Spleen (tissue), 11 donors: ENCODE results near the gene HMGXB3. TPM values are rescaled to one million over a fixed set of nuclear protein-coding genes. Genes with fewer than 3 reads are reported as not detected.

Source experiments
- DNase-seq: peaks from one replicate; pipeline ENCODE4 v3.0.0-alpha.2; 2020
- H3K27ac ChIP-seq, 8 donors: fragments of 200-600 bp; sonication (generic) in 7 of 8; 1 replicate in 4 of 8; 2 replicates in 4 of 8; pipeline versions ENCODE4 v1.5.0 to v1.8.0; 2016 to 2021; ENCODE audit warnings: inconsistent platforms in 4 of 8, mild to moderate bottlenecking in 4 of 8, moderate library complexity in 1 of 8
- H3K27me3 ChIP-seq, 7 donors: fragments of 200-600 bp; sonication (generic) in 6 of 7; replicated peaks in 1 of 7; 1 replicate in 4 of 7; 2 replicates in 3 of 7; pipeline versions ENCODE4 v1.5.0 to v1.8.0; 2016 to 2021; ENCODE audit warnings: inconsistent platforms in 3 of 7, mild to moderate bottlenecking in 1 of 7
- H3K36me3 ChIP-seq, 6 donors: fragments of 200-600 bp; sonication (generic) in 5 of 6; 1 replicate in 4 of 6; 2 replicates in 2 of 6; pipeline versions ENCODE4 v1.5.0 to v1.8.0; 2016 to 2021; ENCODE audit warnings: inconsistent platforms in 2 of 6
- H3K4me1 ChIP-seq, 6 donors: fragments of 200-600 bp; sonication (generic) in 5 of 6; 1 replicate in 3 of 6; 2 replicates in 3 of 6; pipeline versions ENCODE4 v1.5.0 to v1.8.0; 2016 to 2021; ENCODE audit warnings: inconsistent platforms in 3 of 6
- H3K4me3 ChIP-seq, 8 donors: fragments of 200-600 bp; sonication (generic) in 7 of 8; 1 replicate in 4 of 8; 2 replicates in 4 of 8; pipeline versions ENCODE4 v1.5.0 to v1.8.0; 2016 to 2021; ENCODE audit warnings: inconsistent platforms in 4 of 8, mild to moderate bottlenecking in 4 of 8, moderate library complexity in 2 of 8
- H3K9me3 ChIP-seq, 8 donors: fragments of 200-600 bp; sonication (generic) in 7 of 8; 1 replicate in 4 of 8; 2 replicates in 4 of 8; pipeline versions ENCODE4 v1.5.0 to v1.8.0; 2016 to 2021; ENCODE audit warnings: inconsistent platforms in 4 of 8
- POLR2A ChIP-seq, 3 donors: fragments of 450-650 bp; IDR thresholded peaks; one replicate each; pipeline ENCODE4 v1.5.1; 2017; ENCODE audit warnings: antibody characterized with exemption in 3 of 3, mild to moderate bottlenecking in 1 of 3
- POLR2AphosphoS5 ChIP-seq, 3 donors: sonication (generic); formaldehyde crosslinking; IDR thresholded peaks; one replicate each; pipeline ENCODE4 v1.5.1; 2017; ENCODE audit warnings: antibody characterized with exemption in 3 of 3
- WGBS, 5 donors: extraction: QIAGEN DNeasy Blood & Tissue Kit in 3 of 5; methylation state at CpG; one replicate each; pipeline versions ENCODE4 v1.1.5 to v1.1.7; 2013 to 2018; 5-methylcytosine and 5-hydroxymethylcytosine counted together
- intact Hi-C: fragments of 100-400 bp; cut with DNase I; formaldehyde crosslinking; loops from one replicate; pipeline ENCODE4 v1.15.0; 2023; ENCODE audit warnings: low total_unique reads
- polyA plus RNA-seq, 3 donors: library from polyadenylated mRNA; stranded (reverse); fragments of 200-250 nt; gene quantifications; one replicate each; pipeline ENCODE4 v1.2.1, GENCODE V29; 2013
- small RNA-seq, 4 donors: library from RNA; depleted of rRNA; stranded (forward); fragments of <200 nt; gene quantifications; one replicate each; pipeline ENCODE3, GENCODE V24; 2016
- total RNA-seq, 7 donors: library from RNA; depleted of rRNA in 3 of 7; stranded (reverse); fragments of >200 nt in 3 of 7; fragmentation: NEBNext Ultra II Directional in 4 of 7; extraction: Animal tissue kit (Norgen Biotek cat#: 25700) in 4 of 7; gene quantifications; one replicate each; pipeline versions ENCODE4 v1.1.0 to v1.2.1, GENCODE V29; 2016 to 2021
- TF ChIP-seq, protein P1 (sequence below), 11 experiments: fragments of 200-600 bp in 7 of 11; fragments of 450-650 bp in 4 of 11; sonication (generic) in 4 of 11; IDR thresholded peaks in 8 of 11; conservative IDR thresholded peaks in 3 of 11; 1 replicate in 7 of 11; 2 replicates in 4 of 11; pipeline versions ENCODE4 v1.4.0 to v1.8.0; 2016 to 2021; ENCODE audit warnings: antibody characterized with exemption in 11 of 11, inconsistent platforms in 4 of 11, mild to moderate bottlenecking in 1 of 11
- donor health status: healthy with polysubstance abuse.
- donor health status: DM: no; HTN: no; CAD: no; lungs with moderate emphysema.
- donor health status: DM: no; HTN: no; CAD: no.
- donor health status: Bipolar disorder and iron deficiency.
- donor health status: healthy.
- donor health status: DM: no; HTN: no; CAD: no.
- donor health status: DM: yes; HTN: yes; CAD: no.

Gene HMGXB3
- total and polyA plus RNA-seq, 10 donors = 14.3 to 51.7 (median 34.6) TPM

DNA sequence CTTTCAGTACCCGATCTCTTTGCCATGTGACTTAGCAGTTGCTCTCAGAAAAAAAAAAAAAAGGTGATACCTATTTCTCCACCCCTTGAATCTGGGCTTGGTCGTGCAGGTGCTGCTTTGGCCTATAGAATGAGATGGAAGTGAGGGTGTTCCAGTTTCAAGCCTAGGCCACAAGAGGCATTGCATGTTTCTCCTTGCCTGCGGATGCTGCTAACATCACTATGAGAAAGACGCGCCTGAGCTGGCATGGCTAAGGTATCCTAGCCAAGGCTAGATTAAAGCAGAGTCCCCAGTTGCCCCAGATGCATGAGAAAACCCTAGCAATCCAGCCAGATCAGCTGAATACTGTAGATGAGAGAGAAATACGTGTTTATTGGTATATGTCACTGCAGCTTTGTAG lies 100.5 kb downstream of the HMGXB3 start:
- Histone ChIP-seq H3K27ac (peak overlapping the region in 1 of 8 donors; percentile 42), H3K9me3 (no peaks in the 10 kb centered on the region), H3K36me3 (no peaks in the 10 kb centered on the region), H3K4me1 (peaks cover 0 to 5% (median 0%) of the 10 kb centered on the region in 6 donors), H3K27me3 (no peaks in the 10 kb centered on the region), H3K4me3 (no peak overlapping the region)
- peak; percentile 38 for DNase-seq
- 79 to 90% (median 83%) methylated on average over 6 of the region's 6 CpGs for WGBS, 5 donors
- intact Hi-C loops = no loop called here
- TF ChIP-seq POLR2AphosphoS5 (IDR thresholded peaks at IDR 0.05) (no peak), POLR2A (IDR thresholded peaks at IDR 0.05) (no peak)
- TF ChIP-seq, protein P1, sequence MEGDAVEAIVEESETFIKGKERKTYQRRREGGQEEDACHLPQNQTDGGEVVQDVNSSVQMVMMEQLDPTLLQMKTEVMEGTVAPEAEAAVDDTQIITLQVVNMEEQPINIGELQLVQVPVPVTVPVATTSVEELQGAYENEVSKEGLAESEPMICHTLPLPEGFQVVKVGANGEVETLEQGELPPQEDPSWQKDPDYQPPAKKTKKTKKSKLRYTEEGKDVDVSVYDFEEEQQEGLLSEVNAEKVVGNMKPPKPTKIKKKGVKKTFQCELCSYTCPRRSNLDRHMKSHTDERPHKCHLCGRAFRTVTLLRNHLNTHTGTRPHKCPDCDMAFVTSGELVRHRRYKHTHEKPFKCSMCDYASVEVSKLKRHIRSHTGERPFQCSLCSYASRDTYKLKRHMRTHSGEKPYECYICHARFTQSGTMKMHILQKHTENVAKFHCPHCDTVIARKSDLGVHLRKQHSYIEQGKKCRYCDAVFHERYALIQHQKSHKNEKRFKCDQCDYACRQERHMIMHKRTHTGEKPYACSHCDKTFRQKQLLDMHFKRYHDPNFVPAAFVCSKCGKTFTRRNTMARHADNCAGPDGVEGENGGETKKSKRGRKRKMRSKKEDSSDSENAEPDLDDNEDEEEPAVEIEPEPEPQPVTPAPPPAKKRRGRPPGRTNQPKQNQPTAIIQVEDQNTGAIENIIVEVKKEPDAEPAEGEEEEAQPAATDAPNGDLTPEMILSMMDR (IDR thresholded peaks at IDR 0.05 in 8 of 11, conservative IDR thresholded peaks at IDR 0.05 in 3 of 11) = no peak

Small RNA genes lying within 50 kb of the gene (small RNA-seq; reads per million reads assigned to genes)
- gene RF00019 = 0 reads per million in 4 donors

Other genes with a start within 250 kb of the HMGXB3 start
- gene PDE6A, start 55.9 kb upstream of the HMGXB3 start, total RNA-seq = not detected
- gene PDE6A, start 55.9 kb upstream of the HMGXB3 start, polyA plus RNA-seq = not detected
- 10 to 100 TPM in 5 of 7 donors, 1 to 10 TPM in 2; 8.5 to 14.8 (median 10.6) TPM for gene SLC26A2, start 40.0 kb upstream of the HMGXB3 start, total RNA-seq
- 1 to 10 TPM; 1.9 to 2.4 (median 2.0) TPM for gene SLC26A2, start 40.0 kb upstream of the HMGXB3 start, polyA plus RNA-seq
- gene TIGD6, start 85 bp upstream of the HMGXB3 start, total RNA-seq = 1 to 10 TPM; 2.4 to 5.8 (median 3.7) TPM
- gene TIGD6, start 85 bp upstream of the HMGXB3 start, polyA plus RNA-seq = 1 to 10 TPM; 2.5 to 3.5 (median 2.6) TPM
- gene CSF1R, start 85.8 kb downstream of the HMGXB3 start, total RNA-seq = 100 to 1,000 TPM; 285 to 429 (median 312) TPM
- gene CSF1R, start 85.8 kb downstream of the HMGXB3 start, polyA plus RNA-seq = 10 to 100 TPM; 23.1 to 30.1 (median 28.2) TPM
- 100 to 1,000 TPM in 3 of 7 donors, 10 to 100 TPM in 4; 66.8 to 144 (median 97.1) TPM for gene PDGFRB, start 155.1 kb downstream of the HMGXB3 start, total RNA-seq
- 10 to 100 TPM; 12.8 to 27.4 (median 14.2) TPM for gene PDGFRB, start 155.1 kb downstream of the HMGXB3 start, polyA plus RNA-seq
- gene CDX1, start 166.0 kb downstream of the HMGXB3 start, total RNA-seq = under 1 TPM in 2 of 7 donors, not detected in 5; 0.25 to 0.47 TPM
- 1 to 10 TPM in 1 of 3 donors, under 1 TPM in 2; 0.26 to 1.3 (median 0.41) TPM for gene CDX1, start 166.0 kb downstream of the HMGXB3 start, polyA plus RNA-seq
- not detected for gene SLC6A7, start 189.3 kb downstream of the HMGXB3 start, total RNA-seq
- gene SLC6A7, start 189.3 kb downstream of the HMGXB3 start, polyA plus RNA-seq = under 1 TPM in 2 of 3 donors, not detected in 1; 0.03 to 0.10 TPM